Caco-2 (cell line): Measurements from ENCODE around the gene SH3TC1. TPM values are rescaled to one million over a fixed set of nuclear protein-coding genes. Genes with fewer than 3 reads are reported as not detected.
A peak's percentile ranks its signal among the peaks of the same experiment; 100 is the strongest.

Experiments
- BruUV-seq: library from RNA; stranded (reverse); fragments of 400-500 nt; replicated peaks from 2 replicates; lab custom pipeline; 2021; lab: Mats Ljungman, UMichigan
- CTCF ChIA-PET: fragments of 300-600 bp; sonication (Branson Sonifier 250); formaldehyde crosslinking; loops from one replicate; lab custom pipeline; 2022; ENCODE audit warnings: antibody characterized with exemption; lab: Charles Lee
- POLR2A ChIA-PET: fragments of 300-600 bp; sonication (Branson Sonifier 250); formaldehyde crosslinking; loops from one replicate; lab custom pipeline; 2022; ENCODE audit warnings: antibody characterized with exemption; lab: Charles Lee
- DNase-seq, 2 experiments: peaks; one replicate each; pipeline versions ENCODE4 v3.0.0 to v3.0.0-alpha.2; 2020 to 2022
- H3K27me3 ChIP-seq: replicated peaks from 2 replicates; pipeline ENCODE4 v1.6.0; 2011; ENCODE audit warnings: low read length; ENCODE audit not compliant: control insufficient read depth, insufficient read depth
- H3K36me3 ChIP-seq: 2 replicates; pipeline ENCODE4 v1.5.1; 2011; ENCODE audit warnings: low read length; ENCODE audit not compliant: control insufficient read depth, insufficient read depth
- H3K4me1 ChIP-seq: fragments of 250-450 bp; sonication (Bioruptor Pico); 2 replicates; pipeline ENCODE4 v1.5.1; 2020; ENCODE audit warnings: mild to moderate bottlenecking
- H3K4me3 ChIP-seq: 2 replicates; pipeline ENCODE4 v1.5.1; 2011; ENCODE audit warnings: low read depth, mild to moderate bottlenecking, control low read depth, low read length
- H3K9me3 ChIP-seq: fragments of 250-450 bp; sonication (Bioruptor Pico); 2 replicates; pipeline ENCODE4 v1.5.1; 2020; ENCODE audit warnings: mild to moderate bottlenecking, moderate library complexity
- H3K27ac Mint-ChIP-seq: one replicate; pipeline ENCODE4 v1.8.0; 2022; ENCODE audit warnings: mixed read lengths; ENCODE audit not compliant: unreplicated experiment
- H3K27me3 Mint-ChIP-seq: one replicate; pipeline ENCODE4 v1.8.0; 2022; ENCODE audit warnings: mixed read lengths; ENCODE audit not compliant: insufficient read depth, unreplicated experiment
- H3K36me3 Mint-ChIP-seq: one replicate; pipeline ENCODE4 v1.8.0; 2022; ENCODE audit warnings: mild to moderate bottlenecking, mixed read lengths; ENCODE audit not compliant: insufficient read depth, unreplicated experiment
- H3K4me1 Mint-ChIP-seq: one replicate; pipeline ENCODE4 v1.8.0; 2022; ENCODE audit warnings: low read depth, mixed read lengths; ENCODE audit not compliant: unreplicated experiment
- H3K4me3 Mint-ChIP-seq: one replicate; pipeline ENCODE4 v1.8.0; 2022; ENCODE audit warnings: mild to moderate bottlenecking, moderate library complexity, mixed read lengths; ENCODE audit not compliant: unreplicated experiment
- H3K9me3 Mint-ChIP-seq: one replicate; pipeline ENCODE4 v1.8.0; 2022; ENCODE audit warnings: mixed read lengths; ENCODE audit not compliant: unreplicated experiment
- intact Hi-C: fragments of 100-400 bp; cut with micrococcal nuclease; formaldehyde crosslinking; loops from one replicate; pipeline ENCODE4 v1.10.0; 2022; ENCODE audit not compliant: unreplicated experiment
- total RNA-seq: library from RNA; stranded (reverse); gene quantifications from 2 replicates; pipeline ENCODE4 v1.2.3, GENCODE V29; 2022
- TF ChIP-seq, protein P1 (sequence below), 2 experiments: fragments of 200-600 bp in 1 of 2; IDR thresholded peaks; 1 replicate in 1 of 2; 2 replicates in 1 of 2; pipeline versions ENCODE4 v1.5.1 to v1.8.0; 2011 to 2022; ENCODE audit warnings: antibody characterized with exemption in 1 of 2, control low read depth in 1 of 2, inconsistent platforms in 1 of 2, low read depth in 1 of 2, low read length in 1 of 2, mild to moderate bottlenecking in 1 of 2, moderate library complexity in 1 of 2; ENCODE audit not compliant: insufficient read depth in 1 of 2, severe bottlenecking in 1 of 2, unreplicated experiment in 1 of 2

The SH3TC1 gene
- total RNA-seq, 1 experiment from 2014 or later, result 18.6 TPM

DNA sequence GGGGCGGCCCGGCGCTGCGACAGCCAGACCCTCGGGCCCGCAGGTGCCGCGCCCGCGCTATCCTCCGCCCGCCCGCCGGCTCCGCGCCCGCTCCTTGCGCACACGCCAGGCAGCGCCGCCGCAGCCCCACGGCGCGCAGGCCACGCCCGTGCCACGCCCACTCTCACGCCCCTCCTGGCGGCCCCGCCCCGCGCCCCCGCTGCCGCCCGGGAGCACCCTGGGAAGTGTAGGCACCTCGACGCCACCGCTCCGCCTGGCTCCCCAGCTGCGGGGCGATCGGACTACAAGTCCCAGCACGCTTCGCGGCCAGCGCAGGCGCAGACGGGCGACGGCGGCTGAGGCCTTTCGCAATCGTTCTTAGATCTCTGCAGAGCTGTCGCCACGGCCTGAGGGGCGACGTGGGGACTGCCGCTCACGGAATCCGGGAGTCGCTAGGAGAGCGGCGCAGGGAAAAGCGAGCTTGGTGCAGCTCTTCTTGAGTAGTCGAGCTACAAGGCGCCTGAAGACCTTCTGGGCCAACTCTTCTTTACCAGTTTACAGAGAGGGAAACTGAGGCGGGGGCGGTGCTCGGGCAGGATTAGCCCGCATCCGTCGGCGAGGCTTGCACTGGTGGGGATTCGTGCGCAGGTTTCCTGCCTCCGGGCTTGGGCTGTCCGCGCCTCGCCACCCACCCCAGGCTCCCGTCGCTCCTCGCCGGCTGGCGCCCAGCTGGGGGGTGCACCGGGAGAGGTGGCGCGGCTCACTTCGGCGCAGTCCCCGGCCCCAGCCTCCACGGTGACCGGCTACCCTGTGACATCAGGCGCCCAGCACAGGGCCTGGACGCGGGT, 40.2 kb upstream of the SH3TC1 start, which contains the start of gene ABLIM2:
Gene ABLIM2 (minus strand): TSS at position 104 of the 827 bp plus-strand sequence. CDS start 124 bp downstream, outside the sequence.
- TF ChIP-seq, protein P1, sequence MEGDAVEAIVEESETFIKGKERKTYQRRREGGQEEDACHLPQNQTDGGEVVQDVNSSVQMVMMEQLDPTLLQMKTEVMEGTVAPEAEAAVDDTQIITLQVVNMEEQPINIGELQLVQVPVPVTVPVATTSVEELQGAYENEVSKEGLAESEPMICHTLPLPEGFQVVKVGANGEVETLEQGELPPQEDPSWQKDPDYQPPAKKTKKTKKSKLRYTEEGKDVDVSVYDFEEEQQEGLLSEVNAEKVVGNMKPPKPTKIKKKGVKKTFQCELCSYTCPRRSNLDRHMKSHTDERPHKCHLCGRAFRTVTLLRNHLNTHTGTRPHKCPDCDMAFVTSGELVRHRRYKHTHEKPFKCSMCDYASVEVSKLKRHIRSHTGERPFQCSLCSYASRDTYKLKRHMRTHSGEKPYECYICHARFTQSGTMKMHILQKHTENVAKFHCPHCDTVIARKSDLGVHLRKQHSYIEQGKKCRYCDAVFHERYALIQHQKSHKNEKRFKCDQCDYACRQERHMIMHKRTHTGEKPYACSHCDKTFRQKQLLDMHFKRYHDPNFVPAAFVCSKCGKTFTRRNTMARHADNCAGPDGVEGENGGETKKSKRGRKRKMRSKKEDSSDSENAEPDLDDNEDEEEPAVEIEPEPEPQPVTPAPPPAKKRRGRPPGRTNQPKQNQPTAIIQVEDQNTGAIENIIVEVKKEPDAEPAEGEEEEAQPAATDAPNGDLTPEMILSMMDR (IDR thresholded peaks at IDR 0.05; ENCODE audit: insufficient read depth in 1 of 2, low read depth in 1 of 2, low read length in 1 of 2, severe bottlenecking in 1 of 2, unreplicated experiment in 1 of 2), result no peak
- ChIA-PET CTCF (interaction anchor here (0.9 to 1.7 kb wide), 2 partner anchors 18 to 27 kb away, joined by 3 to 17 read pairs; no protein-coding TSS in a partner anchor), POLR2A (no interaction called here)
- BruUV-seq, result no TSS peak
- Mint-ChIP-seq H3K27me3 (peaks cover 7% of the 10 kb centered on the region), H3K4me1 (no peaks in the 10 kb centered on the region), H3K27ac (peak within 1 kb of the TSS; percentile 76), H3K9me3 (no peaks in the 10 kb centered on the region), H3K36me3 (peaks cover 5% of the 10 kb centered on the region), H3K4me3 (peak within 1 kb of the TSS; percentile 98)
- peaks cover 7% of the 10 kb centered on the region; the same call in 1 of the 2 replicates for H3K4me1 ChIP-seq
- no peaks in the 10 kb centered on the region for H3K36me3 ChIP-seq
- peak within 1 kb of the TSS; percentile 79 for H3K4me3 ChIP-seq
- H3K27me3 ChIP-seq, result no peaks in the 10 kb centered on the region
- no peaks in the 10 kb centered on the region for H3K9me3 ChIP-seq
- peak; percentile 97 to 98 for DNase-seq
- intact Hi-C loops, result no loop called here

DNA sequence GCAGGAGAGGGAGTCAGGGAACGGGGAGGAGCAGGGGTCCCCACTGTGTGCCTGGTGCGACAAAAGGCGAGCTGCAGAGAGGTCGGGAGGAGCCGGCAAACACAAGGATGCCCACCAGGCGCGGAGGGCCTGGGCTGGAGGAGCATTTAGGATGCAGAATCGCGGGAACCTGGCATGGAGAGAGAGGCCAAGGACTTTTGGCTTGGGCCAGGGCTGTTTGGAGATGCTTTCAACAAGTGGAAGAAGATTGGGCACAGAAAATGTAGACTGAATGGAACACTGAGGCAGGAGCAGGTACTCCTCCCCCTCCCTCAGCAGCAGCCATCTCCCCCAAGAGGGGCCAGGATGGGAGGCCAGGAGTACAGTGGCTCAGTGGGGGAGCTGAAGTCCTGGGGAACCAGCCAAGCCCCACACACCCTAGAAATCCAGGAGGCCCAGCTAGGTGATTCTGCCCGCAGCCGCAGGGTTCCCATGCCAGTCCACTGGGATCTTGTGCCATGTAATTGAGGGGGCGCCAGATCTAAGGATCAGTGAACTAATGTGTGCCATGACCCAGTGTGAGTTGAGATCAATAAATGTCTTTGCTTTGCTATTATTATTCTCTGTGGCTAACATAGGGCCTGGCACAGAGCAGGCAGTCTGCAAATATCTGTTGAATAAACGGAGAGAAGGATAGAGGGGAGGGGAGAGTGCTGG, 39.4 kb upstream of the SH3TC1 start:
- Histone ChIP-seq H3K4me3 (peak overlapping the region; percentile 79), H3K27me3 (no peaks in the 10 kb centered on the region), H3K36me3 (no peaks in the 10 kb centered on the region), H3K9me3 (no peaks in the 10 kb centered on the region), H3K4me1 (peaks cover 7% of the 10 kb centered on the region; the same call in 1 of the 2 replicates)
- ChIA-PET POLR2A (no interaction called here), CTCF (interaction anchor here (1.7 kb wide), 1 partner anchor 17 kb away, joined by 17 read pairs; no protein-coding TSS in a partner anchor)
- BruUV-seq, result no TSS peak
- Mint-ChIP-seq H3K36me3 (peaks cover 5% of the 10 kb centered on the region), H3K27ac (no peak overlapping the region), H3K4me1 (no peaks in the 10 kb centered on the region), H3K4me3 (peak overlapping the region; percentile 98), H3K27me3 (peaks cover 7% of the 10 kb centered on the region), H3K9me3 (no peaks in the 10 kb centered on the region)
- DNase-seq, result no peak
- TF ChIP-seq, protein P1 (IDR thresholded peaks at IDR 0.05; ENCODE audit: insufficient read depth in 1 of 2, low read depth in 1 of 2, low read length in 1 of 2, severe bottlenecking in 1 of 2, unreplicated experiment in 1 of 2), result no peak
- intact Hi-C loops, result no loop called here

DNA sequence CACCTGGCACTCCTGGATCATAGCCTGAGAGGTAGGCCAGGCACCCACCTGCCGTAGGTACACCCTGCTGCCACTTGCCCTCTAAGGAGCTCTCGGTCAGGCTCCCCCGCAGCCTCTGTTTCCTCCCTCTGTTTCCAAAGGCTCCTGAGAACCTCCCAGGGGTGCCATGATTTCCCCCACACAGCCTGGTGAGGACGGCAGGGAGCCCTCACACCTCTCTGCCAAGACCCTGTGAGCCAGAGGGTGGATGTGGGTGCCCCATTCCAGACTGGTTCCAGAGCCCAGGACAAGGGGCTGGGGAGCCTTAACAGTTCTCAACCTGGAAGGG, 38.9 kb upstream of the SH3TC1 start:
- no peaks in the 10 kb centered on the region for H3K4me1 Mint-ChIP-seq
- CTCF ChIA-PET, result no interaction called here
- intact Hi-C loops, result no loop called here
- H3K4me1 ChIP-seq, result peaks cover 7% of the 10 kb centered on the region; the same call in 1 of the 2 replicates
- POLR2A ChIA-PET, result no interaction called here
- no peak for DNase-seq
- no peak overlapping the region for H3K27ac Mint-ChIP-seq
- H3K27me3 Mint-ChIP-seq, result peaks cover 7% of the 10 kb centered on the region
- TF ChIP-seq, protein P1 (IDR thresholded peaks at IDR 0.05; ENCODE audit: insufficient read depth in 1 of 2, low read depth in 1 of 2, low read length in 1 of 2, severe bottlenecking in 1 of 2, unreplicated experiment in 1 of 2), result no peak
- H3K4me3 Mint-ChIP-seq, result peak overlapping the region; percentile 98
- H3K4me3 ChIP-seq, result no peak overlapping the region
- no peaks in the 10 kb centered on the region for H3K9me3 ChIP-seq
- H3K9me3 Mint-ChIP-seq, result no peaks in the 10 kb centered on the region
- no peaks in the 10 kb centered on the region for H3K36me3 ChIP-seq
- H3K36me3 Mint-ChIP-seq, result peaks cover 5% of the 10 kb centered on the region
- H3K27me3 ChIP-seq, result no peaks in the 10 kb centered on the region
- no TSS peak for BruUV-seq
